T-helper 1 cell treated with Interleukin-12 subunit alpha and Interleukin-12 subunit beta and Interleukin-4 antibody, amounts not matched to agents 30 μg/mL and 1 μg/mL, for 36 hours (primary cell): Measurements from ENCODE around the gene SUB1.

Experiments
- H3K27ac Mint-ChIP-seq: one replicate; pipeline ENCODE4 v1.8.0; 2021; ENCODE audit warnings: mild to moderate bottlenecking, mixed read lengths
- H3K27me3 Mint-ChIP-seq: one replicate; pipeline ENCODE4 v1.8.0; 2021; ENCODE audit warnings: low read depth, mixed read lengths
- H3K36me3 Mint-ChIP-seq: one replicate; pipeline ENCODE4 v1.8.0; 2021; ENCODE audit warnings: low read depth, mixed read lengths
- H3K4me1 Mint-ChIP-seq: one replicate; pipeline ENCODE4 v1.8.0; 2021; ENCODE audit warnings: low read depth, mixed read lengths
- H3K4me3 Mint-ChIP-seq: one replicate; pipeline ENCODE4 v1.8.0; 2021; ENCODE audit warnings: mild to moderate bottlenecking, moderate library complexity, mixed read lengths
- H3K9me3 Mint-ChIP-seq: one replicate; pipeline ENCODE4 v1.8.0; 2021; ENCODE audit warnings: mixed read lengths

Gene SUB1

GRCh38 chr5:32578764-32579163, 6.6 kb upstream of the SUB1 start:
- Mint-ChIP-seq H3K4me1 (peaks cover 45% of the 10 kb centered on the region), H3K27ac (peak overlapping the region; percentile 9), H3K36me3 (peaks cover 38% of the 10 kb centered on the region), H3K9me3 (no peaks in the 10 kb centered on the region), H3K4me3 (no peak overlapping the region), H3K27me3 (no peaks in the 10 kb centered on the region)

- peak overlapping the region; percentile 19 for H3K4me3 Mint-ChIP-seq
- H3K9me3 Mint-ChIP-seq, result no peaks in the 10 kb centered on the region
- H3K27me3 Mint-ChIP-seq, result no peaks in the 10 kb centered on the region
- H3K36me3 Mint-ChIP-seq, result peaks cover 34% of the 10 kb centered on the region
- H3K27ac Mint-ChIP-seq, result peak overlapping the region; percentile 60
- peaks cover 58% of the 10 kb centered on the region for H3K4me1 Mint-ChIP-seq
These were observed 4.2 kb upstream of the SUB1 start for GRCh38 chr5:32581010-32581785.

GRCh38 chr5:32583582-32584232, 1.6 kb upstream of the SUB1 start:
- no peaks in the 10 kb centered on the region for H3K9me3 Mint-ChIP-seq
- peak overlapping the region; percentile 67 for H3K4me3 Mint-ChIP-seq
- H3K36me3 Mint-ChIP-seq, result peaks cover 39% of the 10 kb centered on the region
- H3K27ac Mint-ChIP-seq, result peak overlapping the region; percentile 98
- H3K4me1 Mint-ChIP-seq, result peaks cover 63% of the 10 kb centered on the region
- H3K27me3 Mint-ChIP-seq, result no peaks in the 10 kb centered on the region

GRCh38 chr5:32584646-32585045, 711 bp upstream of the SUB1 start:
- H3K27ac Mint-ChIP-seq, result peak overlapping the region; percentile 98
- no peaks in the 10 kb centered on the region for H3K9me3 Mint-ChIP-seq
- H3K4me1 Mint-ChIP-seq, result peaks cover 67% of the 10 kb centered on the region
- peaks cover 42% of the 10 kb centered on the region for H3K36me3 Mint-ChIP-seq
- peak overlapping the region; percentile 62 for H3K4me3 Mint-ChIP-seq
- no peaks in the 10 kb centered on the region for H3K27me3 Mint-ChIP-seq

GRCh38 chr5:32585122-32585445, 273 bp upstream of the SUB1 start:
- H3K27ac Mint-ChIP-seq, result peak overlapping the region; percentile 98
- no peaks in the 10 kb centered on the region for H3K9me3 Mint-ChIP-seq
- peak overlapping the region; percentile 99 for H3K4me3 Mint-ChIP-seq
- H3K27me3 Mint-ChIP-seq, result no peaks in the 10 kb centered on the region
- peaks cover 67% of the 10 kb centered on the region for H3K4me1 Mint-ChIP-seq
- H3K36me3 Mint-ChIP-seq, result peaks cover 42% of the 10 kb centered on the region

GRCh38 chr5:32586276-32586599, 881 bp downstream of the SUB1 start:
- peaks cover 63% of the 10 kb centered on the region for H3K4me1 Mint-ChIP-seq
- H3K9me3 Mint-ChIP-seq, result no peaks in the 10 kb centered on the region
- H3K27ac Mint-ChIP-seq, result peak overlapping the region; percentile 98
- peaks cover 38% of the 10 kb centered on the region for H3K36me3 Mint-ChIP-seq
- no peaks in the 10 kb centered on the region for H3K27me3 Mint-ChIP-seq
- H3K4me3 Mint-ChIP-seq, result peak overlapping the region; percentile 99

GRCh38 chr5:32587067-32587551, 1.8 kb downstream of the SUB1 start:
- peak overlapping the region; percentile 99 for H3K4me3 Mint-ChIP-seq
- H3K36me3 Mint-ChIP-seq, result peaks cover 39% of the 10 kb centered on the region
- H3K27me3 Mint-ChIP-seq, result no peaks in the 10 kb centered on the region
- H3K4me1 Mint-ChIP-seq, result peaks cover 62% of the 10 kb centered on the region
- no peaks in the 10 kb centered on the region for H3K9me3 Mint-ChIP-seq
- H3K27ac Mint-ChIP-seq, result peak overlapping the region; percentile 98

- Mint-ChIP-seq H3K9me3 (no peaks in the 10 kb centered on the region), H3K27me3 (no peaks in the 10 kb centered on the region), H3K4me3 (no peak overlapping the region), H3K27ac (no peak overlapping the region), H3K36me3 (peaks cover 53% of the 10 kb centered on the region), H3K4me1 (peaks cover 59% of the 10 kb centered on the region)
These were observed 4.1 kb downstream of the SUB1 start for GRCh38 chr5:32589416-32589815.

GRCh38 chr5:32589942-32590869, 4.8 kb downstream of the SUB1 start:
- H3K36me3 Mint-ChIP-seq, result peaks cover 55% of the 10 kb centered on the region
- peaks cover 57% of the 10 kb centered on the region for H3K4me1 Mint-ChIP-seq
- no peaks in the 10 kb centered on the region for H3K9me3 Mint-ChIP-seq
- no peak overlapping the region for H3K27ac Mint-ChIP-seq
- no peaks in the 10 kb centered on the region for H3K27me3 Mint-ChIP-seq
- no peak overlapping the region for H3K4me3 Mint-ChIP-seq

- Mint-ChIP-seq H3K36me3 (peaks cover 69% of the 10 kb centered on the region), H3K9me3 (no peaks in the 10 kb centered on the region), H3K27ac (peak overlapping the region; percentile 65), H3K27me3 (no peaks in the 10 kb centered on the region), H3K4me3 (peak overlapping the region; percentile 33), H3K4me1 (peaks cover 73% of the 10 kb centered on the region)
These were observed 9.8 kb downstream of the SUB1 start for GRCh38 chr5:32595118-32595517.

- H3K4me1 Mint-ChIP-seq, result peaks cover 67% of the 10 kb centered on the region
- H3K27me3 Mint-ChIP-seq, result no peaks in the 10 kb centered on the region
- peak overlapping the region; percentile 3 for H3K4me3 Mint-ChIP-seq
- H3K27ac Mint-ChIP-seq, result peak overlapping the region; percentile 9
- H3K36me3 Mint-ChIP-seq, result peaks cover 69% of the 10 kb centered on the region
- no peaks in the 10 kb centered on the region for H3K9me3 Mint-ChIP-seq
These were observed 11.8 kb downstream of the SUB1 start for GRCh38 chr5:32597041-32597629.

- Mint-ChIP-seq H3K27me3 (no peaks in the 10 kb centered on the region), H3K9me3 (no peaks in the 10 kb centered on the region), H3K27ac (peak overlapping the region; percentile 28), H3K4me1 (peaks cover 58% of the 10 kb centered on the region), H3K4me3 (no peak overlapping the region), H3K36me3 (peaks cover 66% of the 10 kb centered on the region)
These were observed 13.0 kb downstream of the SUB1 start for GRCh38 chr5:32598260-32598937.

GRCh38 chr5:32598997-32599549, 13.7 kb downstream of the SUB1 start:
- no peaks in the 10 kb centered on the region for H3K27me3 Mint-ChIP-seq
- H3K27ac Mint-ChIP-seq, result no peak overlapping the region
- H3K36me3 Mint-ChIP-seq, result peaks cover 65% of the 10 kb centered on the region
- H3K4me1 Mint-ChIP-seq, result peaks cover 55% of the 10 kb centered on the region
- no peak overlapping the region for H3K4me3 Mint-ChIP-seq
- H3K9me3 Mint-ChIP-seq, result no peaks in the 10 kb centered on the region
